Activated CD4-positive, alpha-beta T cell treated with anti-CD3 and anti-CD28 coated beads for 4 hours (primary cell): ENCODE data around the gene PPIF.

Experiments used
- DNase-seq, 2 donors: peaks; one replicate each; pipeline ENCODE4 v3.0.0-alpha.2; 2020

The PPIF gene

DNA sequence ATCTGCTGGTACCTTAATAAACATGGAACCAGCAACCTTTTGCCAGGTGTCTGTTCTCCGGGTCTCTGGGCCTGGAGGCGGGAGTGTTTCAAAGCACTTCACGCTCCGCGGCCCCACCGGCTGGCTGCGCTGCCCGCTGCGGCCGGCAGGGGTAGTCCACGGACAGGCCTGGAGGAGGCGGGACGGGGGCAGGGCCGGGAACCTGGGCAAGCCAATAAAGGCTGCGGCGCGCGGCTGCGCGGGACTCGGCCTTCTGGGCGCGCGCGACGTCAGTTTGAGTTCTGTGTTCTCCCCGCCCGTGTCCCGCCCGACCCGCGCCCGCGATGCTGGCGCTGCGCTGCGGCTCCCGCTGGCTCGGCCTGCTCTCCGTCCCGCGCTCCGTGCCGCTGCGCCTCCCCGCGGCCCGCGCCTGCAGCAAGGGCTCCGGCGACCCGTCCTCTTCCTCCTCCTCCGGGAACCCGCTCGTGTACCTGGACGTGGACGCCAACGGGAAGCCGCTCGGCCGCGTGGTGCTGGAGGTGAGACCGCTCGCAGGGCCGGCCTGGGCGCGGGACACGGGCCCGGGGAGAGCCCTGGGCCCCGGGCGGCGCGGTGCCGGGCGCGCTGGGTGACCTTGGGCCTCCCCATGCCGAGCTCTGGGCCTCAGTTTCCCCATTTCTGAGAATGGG, at the start of gene PPIF:
Gene PPIF, plus strand, starts transcription at position 244 of the 668 bp plus-strand sequence. Its CDS starts 80 bp downstream, at position 324.
- peak; percentile 90 to 95 for DNase-seq

DNA sequence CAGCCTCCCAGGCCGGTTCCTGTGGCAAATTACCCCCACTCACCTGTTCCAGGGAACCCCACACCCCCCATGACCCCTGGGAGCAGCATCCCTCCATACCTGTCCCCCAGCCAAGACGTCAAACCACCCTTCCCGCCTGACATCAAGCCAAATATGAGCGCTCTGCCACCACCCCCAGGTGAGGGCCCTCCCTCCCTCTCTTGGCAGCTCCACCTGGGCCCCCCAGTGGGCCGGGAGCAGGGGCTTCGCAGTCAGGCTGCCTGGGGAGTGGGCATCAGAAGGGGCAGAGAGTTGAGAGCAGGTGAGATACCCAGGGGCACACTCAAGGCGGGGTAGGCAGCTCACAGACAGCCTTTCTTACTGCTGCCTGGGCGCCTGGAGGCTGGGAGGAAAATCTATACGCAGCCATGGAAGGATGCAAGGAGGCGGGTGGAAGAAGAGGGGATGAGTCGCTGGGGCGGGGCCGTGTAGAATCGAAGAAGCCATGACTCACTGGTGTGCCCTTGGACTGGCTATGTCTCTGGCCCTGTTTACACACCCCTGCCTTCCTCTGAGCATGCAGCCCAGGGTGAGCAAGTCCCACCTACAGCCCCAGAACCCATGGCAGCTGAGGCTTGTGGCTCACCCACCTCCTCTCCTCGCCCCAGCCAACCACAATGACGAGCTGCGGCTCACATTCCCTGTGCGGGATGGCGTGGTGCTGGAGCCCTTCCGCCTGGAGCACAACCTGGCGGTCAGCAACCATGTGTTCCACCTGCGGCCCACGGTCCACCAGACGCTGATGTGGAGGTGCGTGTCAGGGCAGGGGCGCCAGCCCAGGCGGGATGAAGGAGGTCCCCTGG, 48.6 kb upstream of the PPIF start:
- DNase-seq = peak; percentile 44 to 54

- no peak for DNase-seq
Measured at GRCh38 chr10:79299397-79300241, 47.6 kb upstream of the PPIF start.

DNA sequence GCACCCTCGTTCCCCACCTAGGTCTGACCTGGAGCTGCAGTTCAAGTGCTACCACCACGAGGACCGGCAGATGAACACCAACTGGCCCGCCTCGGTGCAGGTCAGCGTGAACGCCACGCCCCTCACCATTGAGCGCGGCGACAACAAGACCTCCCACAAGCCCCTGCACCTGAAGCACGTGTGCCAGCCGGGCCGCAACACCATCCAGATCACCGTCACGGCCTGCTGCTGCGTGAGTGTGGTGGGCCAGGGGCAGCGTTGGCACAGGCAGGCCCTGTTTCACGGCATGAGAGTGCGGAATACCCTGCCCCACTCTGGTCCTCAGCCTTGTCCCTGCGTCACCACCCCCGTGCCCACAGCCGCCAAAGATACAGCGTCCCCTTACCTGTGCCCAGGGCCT, 46.6 kb upstream of the PPIF start:
- no peak for DNase-seq

- DNase-seq = no peak
Measured at GRCh38 chr10:79301754-79302530, 45.3 kb upstream of the PPIF start.

DNA sequence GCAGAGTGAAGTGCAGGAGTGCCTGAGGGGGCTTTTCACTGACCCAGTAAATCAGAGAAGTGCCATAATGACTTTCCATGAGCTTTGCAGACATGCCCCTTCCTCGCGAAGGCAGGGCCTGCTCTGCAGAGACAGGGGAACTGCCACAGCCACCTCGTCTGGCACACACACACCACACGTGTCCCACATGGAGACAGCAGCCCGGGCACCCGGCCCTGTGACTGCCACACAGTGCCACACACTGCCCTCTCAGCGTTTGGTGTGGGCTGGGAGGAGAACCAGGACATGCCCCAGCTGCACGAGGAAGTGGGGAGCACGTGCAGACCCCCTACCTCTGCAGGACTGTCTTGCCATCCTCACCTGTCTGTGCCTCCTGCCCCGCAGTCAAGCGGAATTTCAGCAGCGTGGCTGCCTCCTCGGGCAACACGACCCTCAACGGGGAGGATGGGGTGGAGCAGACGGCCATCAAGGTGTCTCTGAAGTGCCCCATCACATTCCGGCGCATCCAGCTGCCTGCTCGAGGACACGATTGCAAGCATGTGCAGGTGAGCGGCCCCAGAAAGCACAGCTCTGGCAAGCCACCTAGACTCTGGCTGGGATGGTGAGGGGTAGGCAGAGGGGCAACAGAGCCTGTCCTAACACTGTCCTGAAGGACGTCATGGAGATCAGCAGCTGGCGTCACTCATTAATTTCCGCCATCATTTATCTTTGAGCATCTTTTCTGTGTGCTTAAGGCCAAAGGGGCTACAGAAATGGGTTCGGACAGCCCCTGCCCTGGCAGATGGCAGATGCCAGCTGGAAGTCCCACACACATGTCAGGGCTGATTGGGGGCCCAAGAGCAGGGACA, 43.4 kb upstream of the PPIF start:
- DNase-seq = no peak

- no peak for DNase-seq
Measured at GRCh38 chr10:79304479-79305087, 42.7 kb upstream of the PPIF start.

DNA sequence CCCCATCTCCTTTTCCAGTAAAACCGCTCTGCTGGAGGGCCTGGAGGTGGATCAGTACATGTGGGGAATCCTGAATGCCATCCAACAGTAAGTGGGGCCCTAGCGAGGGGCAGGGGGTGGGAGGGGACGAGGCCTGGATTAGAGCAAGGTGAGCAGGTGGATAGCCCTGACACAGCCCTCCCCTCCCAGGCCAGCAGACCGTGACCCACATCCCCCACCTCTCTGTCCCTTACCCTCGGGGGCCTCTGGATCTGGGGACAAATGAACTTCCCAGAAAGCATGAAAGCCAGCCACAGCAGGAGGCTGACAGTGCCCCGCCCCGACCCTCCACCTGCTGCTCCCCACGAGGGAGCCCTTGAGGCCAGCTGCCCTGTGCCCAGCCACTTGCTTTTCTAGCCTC, 41.8 kb upstream of the PPIF start:
- DNase-seq = no peak

- DNase-seq = no peak
Measured at GRCh38 chr10:79305988-79306387, 41.3 kb upstream of the PPIF start.

GRCh38 chr10:79306644-79307220, 40.5 kb upstream of the PPIF start:
- DNase-seq = no peak

- no peak for DNase-seq
Measured at GRCh38 chr10:79308016-79308415, 39.3 kb upstream of the PPIF start.

DNA sequence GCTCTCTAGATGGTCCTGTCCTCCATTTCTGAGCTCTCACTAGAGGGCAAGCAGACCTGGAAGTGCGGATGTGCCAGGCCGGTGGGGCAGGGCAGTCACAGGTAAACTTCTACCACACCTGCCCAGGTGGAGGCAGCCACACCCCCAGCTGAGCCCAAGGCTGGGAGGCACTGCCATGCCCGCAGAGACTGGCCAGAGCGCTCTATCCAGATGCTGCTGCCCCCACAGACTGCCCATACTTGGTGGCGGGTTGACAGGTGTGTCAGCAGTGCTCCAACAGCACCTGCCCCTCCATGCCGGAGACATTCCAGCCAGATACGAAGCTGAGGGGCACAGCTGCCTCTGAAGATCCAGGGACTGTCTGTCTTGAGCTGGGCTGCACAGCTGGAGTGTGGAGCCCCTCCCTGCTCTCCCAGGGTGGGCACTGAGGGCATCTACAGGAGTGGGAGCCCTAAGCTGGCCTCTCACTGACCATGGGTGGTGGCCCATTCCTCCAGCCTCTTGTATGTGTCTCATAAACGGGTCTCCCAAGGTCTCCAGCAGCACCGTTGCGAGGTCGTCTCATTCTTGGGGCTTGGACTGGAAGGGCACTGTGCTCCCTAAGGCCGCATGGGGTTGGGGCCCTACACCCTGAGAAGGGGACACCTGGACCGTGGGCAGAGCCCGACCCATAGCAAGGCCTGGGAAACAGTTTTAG, 38.2 kb upstream of the PPIF start:
- no peak for DNase-seq

GRCh38 chr10:79310200-79310865, 36.9 kb upstream of the PPIF start:
- DNase-seq = no peak

DNA sequence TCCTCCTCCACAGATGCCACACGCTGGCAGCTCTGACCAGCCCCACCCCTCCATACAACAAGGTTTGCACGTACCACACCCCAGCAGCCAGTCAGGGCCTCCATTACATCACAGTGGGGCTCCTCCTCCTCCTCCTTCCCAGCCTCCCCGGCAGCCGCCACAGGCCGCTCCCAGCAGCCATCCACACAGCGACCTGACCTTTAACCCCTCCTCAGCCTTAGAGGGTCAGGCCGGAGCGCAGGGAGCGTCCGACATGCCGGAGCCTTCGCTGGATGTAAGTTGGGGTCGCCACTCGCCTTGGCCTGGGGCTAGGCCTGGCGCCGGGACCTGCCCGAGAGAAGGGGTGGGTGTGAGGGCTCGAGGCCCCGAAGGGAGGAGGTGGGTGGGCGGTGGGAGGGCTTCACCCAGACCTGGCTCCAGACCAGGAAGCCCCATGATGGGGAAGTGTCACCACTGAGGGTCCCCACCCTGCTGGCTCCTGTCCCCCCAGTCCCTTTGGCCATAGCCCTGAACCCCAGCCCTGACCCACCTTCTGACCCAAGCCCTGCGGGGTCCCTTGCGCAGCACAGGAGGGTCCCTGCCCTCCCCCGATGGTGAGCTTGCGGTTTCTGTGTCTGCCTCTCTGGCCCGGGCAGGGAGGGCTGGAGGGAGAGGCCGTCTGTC, 36.2 kb upstream of the PPIF start:
- no peak for DNase-seq

- DNase-seq = no peak
Measured at GRCh38 chr10:79311581-79312407, 35.5 kb upstream of the PPIF start.

DNA sequence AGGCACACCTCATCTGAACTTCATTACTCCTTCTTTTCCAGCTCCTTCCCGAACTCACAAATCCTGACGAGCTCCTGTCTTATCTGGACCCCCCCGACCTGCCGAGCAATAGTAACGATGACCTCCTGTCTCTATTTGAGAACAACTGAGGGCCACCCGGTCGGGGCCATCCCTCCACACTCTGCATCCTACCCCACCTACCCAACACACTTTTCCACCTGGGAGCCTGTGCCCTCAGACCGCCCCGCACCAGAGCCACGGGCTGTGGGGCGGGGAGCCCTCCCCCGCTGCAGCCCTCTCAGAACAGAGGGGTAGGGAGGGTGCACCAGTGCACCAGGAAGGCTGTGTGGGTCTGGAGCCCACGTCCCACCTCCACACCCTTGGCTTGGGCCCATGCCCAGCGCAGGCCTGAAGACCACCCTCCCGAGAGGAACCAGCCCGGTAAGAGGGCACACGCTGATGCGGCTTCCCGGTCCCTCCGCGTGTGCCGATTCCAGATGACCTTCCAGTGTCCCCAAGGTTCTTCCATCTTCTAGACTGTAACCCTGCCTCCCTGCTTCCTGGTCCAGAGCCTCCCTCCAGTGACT, 34.6 kb upstream of the PPIF start:
- no peak for DNase-seq

GRCh38 chr10:79313320-79313719, 33.9 kb upstream of the PPIF start:
- no peak for DNase-seq
